Stimulated activated CD4-positive, alpha-beta T cell treated with anti-CD3 and anti-CD28 coated beads, Interleukin-4, amount 100 ng/mL, for 4 hours (primary cell): Measurements from ENCODE around the gene SHTN1.

Source experiments
- DNase-seq, 2 experiments: peaks; one replicate each; pipeline ENCODE4 v3.0.0-alpha.2; 2020

The SHTN1 gene

GRCh38 chr10:116980041-116980440 is 24.9 kb downstream of the SHTN1 start:
- no peak for DNase-seq

GRCh38 chr10:116978901-116979300 is 26.1 kb downstream of the SHTN1 start:
- DNase-seq = no peak

- no peak for DNase-seq
These were observed 30.5 kb downstream of the SHTN1 start for GRCh38 chr10:116974456-116975005.

GRCh38 chr10:116973946-116974455 is 31.0 kb downstream of the SHTN1 start:
- no peak for DNase-seq

GRCh38 chr10:116973371-116973905 is 31.5 kb downstream of the SHTN1 start:
- DNase-seq = no peak

GRCh38 chr10:116972131-116972530 is 32.9 kb downstream of the SHTN1 start:
- no peak for DNase-seq

GRCh38 chr10:116970050-116970449 is 34.9 kb downstream of the SHTN1 start:
- DNase-seq = no peak

- DNase-seq = no peak
These were observed 36.7 kb downstream of the SHTN1 start for GRCh38 chr10:116968331-116968730.

GRCh38 chr10:116961406-116962251 is 43.4 kb downstream of the SHTN1 start:
- no peak for DNase-seq

- DNase-seq = no peak
These were observed 44.8 kb downstream of the SHTN1 start for GRCh38 chr10:116960066-116960776.

GRCh38 chr10:116952729-116953128 is 52.3 kb downstream of the SHTN1 start:
- no peak for DNase-seq

- DNase-seq = no peak
These were observed 56.5 kb downstream of the SHTN1 start for GRCh38 chr10:116948530-116948870.

GRCh38 chr10:116947841-116948529 is 57.0 kb downstream of the SHTN1 start:
- DNase-seq = no peak

- DNase-seq = no peak
These were observed 60.1 kb downstream of the SHTN1 start for GRCh38 chr10:116944911-116945310.

- DNase-seq = no peak
These were observed 73.2 kb downstream of the SHTN1 start for GRCh38 chr10:116931806-116932205.

GRCh38 chr10:116926426-116926825 is 78.6 kb downstream of the SHTN1 start:
- no peak for DNase-seq

GRCh38 chr10:116925056-116925455 is 79.9 kb downstream of the SHTN1 start:
- no peak for DNase-seq

- DNase-seq = no peak
These were observed 85.3 kb downstream of the SHTN1 start for GRCh38 chr10:116919706-116920105.

GRCh38 chr10:116919164-116919563 is 85.8 kb downstream of the SHTN1 start:
- no peak for DNase-seq

GRCh38 chr10:116918583-116918982 is 86.4 kb downstream of the SHTN1 start:
- no peak for DNase-seq

GRCh38 chr10:116917481-116917880 is 87.5 kb downstream of the SHTN1 start:
- DNase-seq = no peak

- no peak for DNase-seq
These were observed 89.6 kb downstream of the SHTN1 start for GRCh38 chr10:116915340-116915739.

GRCh38 chr10:116913695-116914094 is 91.3 kb downstream of the SHTN1 start:
- DNase-seq = no peak
